ENCODE data around the gene TRIM63.

Gene TRIM63

DNA sequence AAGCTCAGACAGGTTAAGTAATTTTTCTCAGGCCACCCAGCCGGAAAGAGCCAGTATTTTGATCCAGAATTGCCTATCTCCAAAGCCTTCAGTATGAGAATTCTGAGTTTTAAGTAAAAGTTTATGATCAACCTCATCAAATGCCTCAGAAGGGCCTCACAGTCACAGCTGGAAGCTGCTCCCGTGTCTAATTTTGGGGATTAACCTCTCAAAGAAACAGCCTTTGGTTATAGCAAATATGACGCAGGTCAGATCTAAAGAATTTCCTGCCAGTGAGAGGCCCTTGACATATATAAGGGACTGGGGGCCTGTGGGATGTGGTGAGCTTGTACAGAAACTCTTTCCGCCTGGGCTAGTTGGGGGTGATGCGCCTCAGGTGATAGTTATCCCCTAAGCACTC lies 43.6 kb downstream of the TRIM63 start:
- H3K27ac Mint-ChIP-seq = no peak overlapping the region
- no peaks in the 10 kb centered on the region for H3K36me3 Mint-ChIP-seq
- no peak overlapping the region for H3K4me3 Mint-ChIP-seq
- no peaks in the 10 kb centered on the region for H3K9me3 Mint-ChIP-seq (ENCODE audit: low read depth)
- no peaks in the 10 kb centered on the region for H3K27me3 Mint-ChIP-seq
- H3K4me1 Mint-ChIP-seq (ENCODE audit: low read depth) = peaks cover 6% of the 10 kb centered on the region

DNA sequence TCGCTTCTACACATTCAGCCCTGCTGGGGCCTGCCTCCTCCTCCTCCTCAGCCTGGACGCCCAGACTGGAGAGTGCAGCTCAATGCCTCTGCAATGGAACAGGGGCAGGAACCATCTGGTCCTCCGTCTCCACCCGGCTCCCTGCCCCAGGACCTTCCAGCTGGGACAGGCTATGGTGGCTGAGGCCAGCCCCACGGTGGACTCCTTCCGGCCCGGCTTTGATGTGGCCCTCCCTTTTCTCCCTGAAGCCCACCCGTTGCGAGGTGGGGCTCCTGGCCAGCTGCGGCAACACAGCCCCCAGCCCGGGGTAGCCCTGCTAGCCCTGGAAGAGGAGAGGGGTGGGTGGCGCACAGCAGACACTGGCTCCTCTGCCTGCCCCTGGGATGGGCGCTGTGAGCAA lies 44.4 kb downstream of the TRIM63 start:
- H3K4me1 Mint-ChIP-seq (ENCODE audit: low read depth) = peaks cover 6% of the 10 kb centered on the region
- H3K4me3 Mint-ChIP-seq = no peak overlapping the region
- no peaks in the 10 kb centered on the region for H3K9me3 Mint-ChIP-seq (ENCODE audit: low read depth)
- no peak overlapping the region for H3K27ac Mint-ChIP-seq
- no peaks in the 10 kb centered on the region for H3K36me3 Mint-ChIP-seq
- no peaks in the 10 kb centered on the region for H3K27me3 Mint-ChIP-seq

DNA sequence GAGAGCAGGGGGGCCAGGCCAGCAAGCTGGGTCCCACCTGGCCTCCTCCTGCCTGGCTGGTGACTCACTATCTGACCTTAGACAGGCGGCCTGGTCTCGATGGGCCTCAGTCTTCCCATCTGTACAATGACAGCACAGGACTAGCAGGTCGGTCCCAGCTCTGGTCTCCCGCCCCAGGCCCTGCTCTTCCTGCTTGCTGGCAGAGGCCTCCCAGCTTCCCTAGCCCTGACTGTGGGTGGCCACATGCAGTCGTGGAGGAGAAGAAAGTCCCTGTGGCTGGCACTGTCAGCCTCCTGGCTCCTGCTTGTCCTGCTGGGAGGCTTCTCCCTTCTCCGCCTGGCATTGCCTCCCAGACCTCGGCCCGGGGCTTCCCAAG lies 45.0 kb downstream of the TRIM63 start:
- peaks cover 7% of the 10 kb centered on the region for H3K4me1 Mint-ChIP-seq (ENCODE audit: low read depth)
- no peaks in the 10 kb centered on the region for H3K9me3 Mint-ChIP-seq (ENCODE audit: low read depth)
- no peak overlapping the region for H3K4me3 Mint-ChIP-seq
- H3K27me3 Mint-ChIP-seq = no peaks in the 10 kb centered on the region
- no peaks in the 10 kb centered on the region for H3K36me3 Mint-ChIP-seq
- H3K27ac Mint-ChIP-seq = no peak overlapping the region

DNA sequence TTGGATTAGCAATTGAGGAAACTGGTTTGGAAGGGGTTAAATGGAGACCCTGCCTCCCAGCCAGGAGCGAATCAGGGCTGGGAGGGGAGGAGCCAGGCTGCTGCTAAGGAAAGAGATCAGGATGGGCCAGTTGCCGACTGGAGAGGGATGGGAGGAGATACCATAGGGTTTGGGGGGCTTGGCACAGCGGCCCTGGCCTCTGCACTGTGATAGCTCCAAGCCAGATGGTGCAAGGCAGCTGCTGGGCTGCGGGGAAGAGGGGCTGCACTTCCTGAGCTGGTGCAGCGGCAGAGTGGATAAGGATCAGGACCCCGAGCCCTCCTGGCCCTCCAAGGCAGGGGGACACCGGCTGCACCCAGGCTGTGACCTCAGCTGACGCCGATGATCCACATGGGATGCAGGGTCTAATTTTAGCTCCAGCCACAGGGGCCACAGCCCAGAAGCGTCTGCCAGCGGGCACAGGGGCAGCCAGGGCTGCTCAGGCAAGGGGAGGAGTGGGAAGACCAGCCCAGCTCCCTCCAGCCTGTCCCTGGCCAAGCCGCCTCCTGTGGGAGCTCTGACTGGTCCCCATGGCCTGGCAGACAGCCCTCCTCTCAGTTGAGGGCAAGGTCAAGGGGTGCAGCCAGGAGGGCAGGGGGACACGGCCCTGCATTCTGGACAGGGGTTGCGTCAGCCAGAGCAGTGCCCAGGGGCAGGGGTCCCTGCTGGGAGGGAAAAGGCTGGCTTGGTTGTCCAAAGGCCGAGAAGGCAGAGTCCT lies 45.6 kb downstream of the TRIM63 start, which contains the start of gene EXTL1:
EXTL1 (plus strand) TSS at position 129 of the 757 bp plus-strand sequence. CDS start 872 bp downstream, outside the sequence.
- Mint-ChIP-seq H3K27ac (no peak within 1 kb of the TSS), H3K27me3 (no peaks in the 10 kb centered on the region), H3K9me3 (ENCODE audit: low read depth) (no peaks in the 10 kb centered on the region), H3K4me3 (no peak within 1 kb of the TSS), H3K4me1 (ENCODE audit: low read depth) (peaks cover 13% of the 10 kb centered on the region), H3K36me3 (no peaks in the 10 kb centered on the region)

DNA sequence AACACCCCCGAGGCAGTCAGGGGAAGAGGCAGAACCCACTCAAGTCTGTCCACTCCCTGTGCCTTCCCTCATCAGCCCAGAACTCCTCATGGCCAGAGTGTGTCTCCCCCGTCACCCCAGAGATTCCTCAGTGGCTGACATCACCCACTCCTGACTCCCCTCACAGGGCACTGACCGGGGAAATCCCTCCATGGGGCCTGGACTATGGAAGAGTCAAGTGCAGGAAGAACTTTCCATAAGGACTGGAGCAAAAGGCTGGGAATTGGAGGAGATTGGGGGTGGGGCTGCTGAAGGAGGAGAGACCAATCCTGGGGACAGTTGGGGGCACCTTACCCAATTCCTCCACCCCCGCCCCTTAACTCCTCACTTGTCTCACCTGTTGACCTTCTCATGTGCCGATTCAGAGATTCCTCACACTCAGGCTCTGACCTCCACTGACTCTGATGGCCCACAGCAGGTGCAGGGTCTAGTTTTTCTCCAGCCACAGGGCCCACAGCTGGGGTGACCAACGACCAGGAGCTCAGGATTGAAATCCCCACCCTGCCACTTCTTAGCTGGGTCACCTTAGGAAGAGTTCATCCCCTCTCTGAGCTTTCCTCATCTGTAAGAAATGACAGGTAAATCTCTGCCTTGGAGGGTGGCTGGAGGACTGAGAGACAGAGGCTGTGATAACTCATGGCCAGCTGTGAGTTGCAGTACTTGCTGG lies 46.3 kb downstream of the TRIM63 start:
- H3K27ac Mint-ChIP-seq = no peak overlapping the region
- no peaks in the 10 kb centered on the region for H3K36me3 Mint-ChIP-seq
- H3K4me1 Mint-ChIP-seq (ENCODE audit: low read depth) = peaks cover 18% of the 10 kb centered on the region
- H3K27me3 Mint-ChIP-seq = no peaks in the 10 kb centered on the region
- H3K4me3 Mint-ChIP-seq = no peak overlapping the region
- H3K9me3 Mint-ChIP-seq (ENCODE audit: low read depth) = no peaks in the 10 kb centered on the region

DNA sequence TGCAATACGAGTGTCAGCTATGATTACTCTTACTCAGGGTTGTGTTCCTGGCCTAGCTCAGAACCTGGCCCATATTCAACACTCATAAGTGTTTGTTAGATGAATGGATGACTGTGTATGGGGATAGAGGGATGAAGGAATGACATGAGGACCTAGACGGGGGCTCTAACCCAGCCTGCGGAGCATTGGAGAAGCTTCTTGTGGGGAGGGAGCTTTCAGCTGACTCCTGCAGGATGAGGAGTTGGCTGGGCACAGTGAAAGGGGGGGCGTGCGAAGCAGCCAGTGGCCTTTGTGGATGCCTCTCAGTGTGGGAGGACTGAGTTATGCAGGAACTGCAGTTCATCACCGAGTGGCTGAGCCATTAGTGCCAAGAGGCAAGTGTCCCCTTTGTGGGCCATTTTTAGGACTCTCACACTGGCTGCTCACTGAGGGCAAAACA lies 47.1 kb downstream of the TRIM63 start:
- Mint-ChIP-seq H3K27me3 (no peaks in the 10 kb centered on the region), H3K4me3 (no peak overlapping the region), H3K36me3 (no peaks in the 10 kb centered on the region), H3K4me1 (ENCODE audit: low read depth) (peaks cover 18% of the 10 kb centered on the region), H3K9me3 (ENCODE audit: low read depth) (no peaks in the 10 kb centered on the region), H3K27ac (no peak overlapping the region)

DNA sequence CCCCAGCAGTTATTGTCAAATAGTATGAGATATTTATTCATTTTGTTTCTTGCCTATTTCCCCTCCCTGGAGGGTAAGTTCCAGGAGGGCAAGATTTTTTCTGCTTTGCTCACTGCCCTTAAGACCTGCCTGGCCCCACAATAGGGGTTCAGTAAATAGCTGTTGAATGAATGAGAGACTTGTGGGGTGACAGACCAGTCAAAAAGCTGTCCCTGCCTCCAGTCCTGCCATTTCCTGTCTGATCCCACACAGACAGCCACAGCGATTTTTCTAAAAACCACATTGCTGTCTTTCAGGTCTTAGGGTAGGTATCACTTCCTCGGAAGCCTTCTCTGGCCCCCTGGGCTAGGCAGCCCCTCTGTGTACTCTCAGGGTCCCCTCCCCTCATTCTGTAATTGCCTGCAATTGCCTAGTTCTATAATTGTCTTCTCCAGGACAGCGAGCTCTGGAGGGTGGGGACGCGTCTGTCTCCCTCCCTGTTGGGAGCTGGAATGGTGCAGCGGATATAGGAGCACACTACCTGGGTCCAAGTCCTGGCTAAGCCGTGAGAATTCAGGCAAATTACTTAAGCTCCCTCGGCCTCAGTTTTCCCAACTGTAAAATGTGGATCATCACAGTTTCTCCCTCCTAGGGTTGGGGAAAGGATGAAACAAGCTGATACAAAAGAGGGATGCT lies 47.7 kb downstream of the TRIM63 start:
- H3K27ac Mint-ChIP-seq = no peak overlapping the region
- no peaks in the 10 kb centered on the region for H3K9me3 Mint-ChIP-seq (ENCODE audit: low read depth)
- H3K36me3 Mint-ChIP-seq = no peaks in the 10 kb centered on the region
- no peak overlapping the region for H3K4me3 Mint-ChIP-seq
- H3K27me3 Mint-ChIP-seq = no peaks in the 10 kb centered on the region
- peaks cover 18% of the 10 kb centered on the region for H3K4me1 Mint-ChIP-seq (ENCODE audit: low read depth)

DNA sequence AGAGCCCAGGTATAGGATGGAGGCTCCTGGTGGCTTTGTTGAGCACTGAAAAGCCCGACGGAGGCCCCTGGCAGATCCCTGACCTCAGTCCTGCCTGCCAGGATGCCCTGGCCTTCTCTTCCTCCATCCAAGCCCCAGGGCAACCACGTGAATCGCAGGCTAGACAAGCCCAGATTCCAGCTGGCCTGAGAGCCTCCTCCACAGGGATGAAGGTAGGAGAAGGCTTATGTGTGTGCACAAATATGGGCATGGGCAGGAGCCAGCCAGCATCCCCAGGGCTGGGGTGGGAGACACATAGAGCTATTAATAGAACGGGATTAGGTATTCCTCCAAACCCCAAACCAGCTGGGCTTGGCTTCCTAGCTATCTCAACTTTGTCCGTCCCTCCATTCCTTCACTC lies 49.8 kb downstream of the TRIM63 start:
- Mint-ChIP-seq H3K4me3 (no peak overlapping the region), H3K27ac (no peak overlapping the region), H3K36me3 (no peaks in the 10 kb centered on the region), H3K9me3 (ENCODE audit: low read depth) (no peaks in the 10 kb centered on the region), H3K4me1 (ENCODE audit: low read depth) (peaks cover 18% of the 10 kb centered on the region), H3K27me3 (no peaks in the 10 kb centered on the region)

DNA sequence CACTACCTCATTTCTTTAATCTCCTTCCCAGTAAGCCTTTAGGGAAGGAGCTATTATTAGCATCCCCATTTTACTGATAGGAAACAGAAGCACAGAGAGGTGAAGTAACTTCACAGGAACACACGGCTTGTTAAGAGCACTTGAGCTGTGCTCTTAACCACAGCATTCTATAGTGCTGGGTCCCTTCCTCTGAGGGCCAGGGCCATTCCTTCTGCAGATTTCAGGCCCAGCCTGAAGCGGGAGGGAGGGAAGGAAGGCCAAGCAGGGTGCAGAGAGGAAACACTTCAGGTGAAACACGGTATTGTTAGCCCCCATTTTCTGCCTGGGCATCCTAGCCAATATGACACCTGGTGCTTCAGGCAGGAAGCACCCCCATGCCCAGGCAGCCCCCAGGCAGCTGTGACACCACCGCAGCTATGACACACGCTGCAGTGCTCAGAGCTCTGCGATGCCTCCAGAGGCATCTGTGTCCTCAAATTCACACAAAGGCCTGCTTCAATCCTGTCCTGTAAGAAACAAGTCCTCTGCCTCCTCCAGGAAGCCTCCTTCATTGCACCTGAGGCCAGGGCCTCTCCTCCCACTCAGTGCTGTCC lies 50.4 kb downstream of the TRIM63 start:
- H3K27me3 Mint-ChIP-seq = no peaks in the 10 kb centered on the region
- H3K36me3 Mint-ChIP-seq = no peaks in the 10 kb centered on the region
- no peak overlapping the region for H3K4me3 Mint-ChIP-seq
- no peak overlapping the region for H3K27ac Mint-ChIP-seq
- H3K9me3 Mint-ChIP-seq (ENCODE audit: low read depth) = no peaks in the 10 kb centered on the region
- H3K4me1 Mint-ChIP-seq (ENCODE audit: low read depth) = peaks cover 18% of the 10 kb centered on the region

DNA sequence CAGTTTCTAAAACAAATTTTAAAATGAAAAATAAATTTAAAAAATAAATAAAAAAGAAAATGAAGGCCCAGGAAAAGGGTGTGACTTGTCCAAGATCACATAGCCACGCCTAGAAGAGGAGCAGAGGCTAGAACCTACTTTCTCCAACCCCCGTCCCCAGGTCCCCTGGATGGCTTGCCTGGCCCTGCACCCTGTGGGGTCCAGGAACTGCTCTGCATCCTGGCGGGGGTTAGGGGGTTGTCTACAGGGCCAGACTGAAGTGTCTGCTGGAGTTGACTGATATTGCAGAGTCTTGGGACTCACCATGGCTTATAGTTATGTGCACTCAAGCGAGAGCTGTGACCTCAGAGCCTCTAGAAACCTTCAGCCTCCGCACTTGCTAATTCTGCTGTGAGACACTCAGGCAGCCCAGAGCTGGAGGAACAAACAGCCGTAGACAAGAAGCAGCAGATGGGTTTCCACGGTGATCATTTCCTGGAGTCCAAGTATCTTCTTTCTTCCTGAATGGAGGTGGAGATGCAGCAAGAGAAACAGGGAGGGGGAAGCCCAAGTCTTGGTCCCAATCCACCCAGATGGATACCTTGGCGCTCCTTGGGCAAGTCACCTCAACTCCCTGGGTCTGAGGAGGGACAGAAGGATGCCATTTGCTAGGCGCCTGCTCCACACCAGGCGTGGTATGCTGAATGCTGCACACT lies 51.0 kb downstream of the TRIM63 start:
- Mint-ChIP-seq H3K9me3 (ENCODE audit: low read depth) (no peaks in the 10 kb centered on the region), H3K36me3 (no peaks in the 10 kb centered on the region), H3K4me3 (no peak overlapping the region), H3K27ac (no peak overlapping the region), H3K4me1 (ENCODE audit: low read depth) (peaks cover 18% of the 10 kb centered on the region), H3K27me3 (no peaks in the 10 kb centered on the region)

DNA sequence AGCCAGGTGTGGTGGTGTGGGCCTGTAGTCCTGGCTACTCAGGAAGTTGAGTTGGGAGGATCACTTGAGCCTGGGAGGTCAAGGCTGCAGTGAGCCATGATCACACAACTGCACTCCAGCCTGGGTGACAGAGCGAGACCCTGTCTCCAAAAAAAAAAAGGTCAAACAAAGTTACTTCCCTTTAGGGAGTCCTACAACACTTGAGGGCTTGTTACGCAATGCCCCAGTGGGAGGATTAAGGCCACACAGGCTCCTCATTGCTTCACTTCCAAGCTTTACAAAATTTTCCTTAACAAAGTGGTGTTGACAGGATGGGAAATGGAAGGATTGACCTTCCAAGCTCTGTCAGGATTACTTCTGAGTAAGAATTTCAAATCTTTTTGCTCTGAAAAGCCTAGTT lies 52.1 kb downstream of the TRIM63 start:
- peaks cover 18% of the 10 kb centered on the region for H3K4me1 Mint-ChIP-seq (ENCODE audit: low read depth)

DNA sequence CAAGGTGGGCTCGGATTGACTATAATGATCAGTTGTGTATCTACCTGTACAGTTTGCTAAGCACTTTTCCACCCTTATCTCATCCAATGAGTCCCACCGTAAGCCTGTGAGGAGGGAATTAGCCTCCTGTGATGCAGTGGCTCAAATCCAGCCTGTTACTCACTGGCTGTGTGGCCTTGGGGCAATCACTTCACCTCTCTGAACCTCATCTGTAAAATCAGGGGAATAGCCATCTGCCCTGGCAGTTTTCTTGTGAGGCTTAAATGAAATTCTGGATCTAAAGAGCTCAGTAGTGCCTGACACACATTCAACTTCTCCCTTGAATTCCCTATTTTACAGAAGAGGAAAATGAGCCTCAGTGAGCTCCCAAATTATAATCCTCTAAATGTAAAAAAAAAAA lies 53.3 kb downstream of the TRIM63 start:
- Mint-ChIP-seq H3K4me3 (no peak overlapping the region), H3K27ac (no peak overlapping the region), H3K9me3 (ENCODE audit: low read depth) (no peaks in the 10 kb centered on the region), H3K36me3 (no peaks in the 10 kb centered on the region), H3K27me3 (no peaks in the 10 kb centered on the region), H3K4me1 (ENCODE audit: low read depth) (peaks cover 12% of the 10 kb centered on the region)

More for the DNA sequence above, 52.1 kb downstream of the TRIM63 start:
- Mint-ChIP-seq H3K27ac (no peak overlapping the region), H3K4me3 (no peak overlapping the region), H3K36me3 (no peaks in the 10 kb centered on the region), H3K9me3 (ENCODE audit: low read depth) (no peaks in the 10 kb centered on the region), H3K27me3 (no peaks in the 10 kb centered on the region)

DNA sequence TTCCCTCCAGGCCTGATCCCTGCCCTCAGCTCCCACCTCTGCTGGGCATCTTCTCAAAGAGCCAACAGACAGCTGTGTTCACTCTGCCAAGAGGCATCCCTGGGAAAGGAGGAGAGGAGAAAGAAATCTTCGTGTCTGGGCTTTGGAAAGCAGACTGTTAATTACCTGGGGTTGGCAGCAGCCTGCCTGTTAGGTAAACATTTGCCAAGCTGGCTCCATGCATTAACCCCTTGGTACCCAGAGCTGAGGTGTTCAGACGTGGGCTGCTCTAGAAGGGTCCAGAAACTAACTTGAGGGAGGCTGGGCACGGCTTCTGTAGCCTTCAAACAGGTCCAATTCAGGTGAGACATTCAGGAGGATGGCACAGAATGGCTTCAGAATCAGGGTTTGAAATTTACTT lies 54.6 kb downstream of the TRIM63 start:
- H3K9me3 Mint-ChIP-seq (ENCODE audit: low read depth) = no peaks in the 10 kb centered on the region
- H3K27me3 Mint-ChIP-seq = no peaks in the 10 kb centered on the region
- no peaks in the 10 kb centered on the region for H3K36me3 Mint-ChIP-seq
- H3K27ac Mint-ChIP-seq = no peak overlapping the region
- no peak overlapping the region for H3K4me3 Mint-ChIP-seq
- peaks cover 12% of the 10 kb centered on the region for H3K4me1 Mint-ChIP-seq (ENCODE audit: low read depth)

DNA sequence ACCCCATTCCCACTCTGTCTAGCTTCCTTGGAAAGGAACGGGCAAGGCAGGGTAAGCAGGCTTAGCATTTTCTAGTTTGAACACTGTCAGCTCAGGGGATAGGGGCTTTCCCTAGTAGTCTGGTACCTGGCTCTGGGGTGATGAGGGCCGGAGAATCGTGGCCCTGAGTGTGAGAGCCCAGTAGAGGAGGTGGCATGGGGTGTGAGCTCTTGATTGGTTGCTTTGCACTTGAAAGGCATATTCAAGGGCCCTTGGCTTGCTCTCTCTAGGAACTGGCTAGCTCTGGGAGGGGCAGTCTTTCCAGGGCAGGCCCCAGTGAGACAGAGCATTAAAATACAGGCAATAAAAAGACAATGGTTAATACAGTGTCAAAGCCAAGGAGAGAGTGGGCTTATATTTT lies 56.6 kb downstream of the TRIM63 start:
- no peaks in the 10 kb centered on the region for H3K36me3 Mint-ChIP-seq
- H3K9me3 Mint-ChIP-seq (ENCODE audit: low read depth) = no peaks in the 10 kb centered on the region
- H3K4me1 Mint-ChIP-seq (ENCODE audit: low read depth) = no peaks in the 10 kb centered on the region
- H3K27me3 Mint-ChIP-seq = no peaks in the 10 kb centered on the region
- H3K4me3 Mint-ChIP-seq = no peak overlapping the region
- no peak overlapping the region for H3K27ac Mint-ChIP-seq
